ENCODE measurements around the gene LDLRAD4. TPM values are rescaled to one million over a fixed set of nuclear protein-coding genes. Genes with fewer than 3 reads are reported as not detected.

Gene LDLRAD4
- total and polyA plus RNA-seq, 9 of the 15 experiments (the other 6 are each of a cell fraction or from before 2014, with no cell fraction given) = 0.01 TPM; not detected in 8

DNA sequence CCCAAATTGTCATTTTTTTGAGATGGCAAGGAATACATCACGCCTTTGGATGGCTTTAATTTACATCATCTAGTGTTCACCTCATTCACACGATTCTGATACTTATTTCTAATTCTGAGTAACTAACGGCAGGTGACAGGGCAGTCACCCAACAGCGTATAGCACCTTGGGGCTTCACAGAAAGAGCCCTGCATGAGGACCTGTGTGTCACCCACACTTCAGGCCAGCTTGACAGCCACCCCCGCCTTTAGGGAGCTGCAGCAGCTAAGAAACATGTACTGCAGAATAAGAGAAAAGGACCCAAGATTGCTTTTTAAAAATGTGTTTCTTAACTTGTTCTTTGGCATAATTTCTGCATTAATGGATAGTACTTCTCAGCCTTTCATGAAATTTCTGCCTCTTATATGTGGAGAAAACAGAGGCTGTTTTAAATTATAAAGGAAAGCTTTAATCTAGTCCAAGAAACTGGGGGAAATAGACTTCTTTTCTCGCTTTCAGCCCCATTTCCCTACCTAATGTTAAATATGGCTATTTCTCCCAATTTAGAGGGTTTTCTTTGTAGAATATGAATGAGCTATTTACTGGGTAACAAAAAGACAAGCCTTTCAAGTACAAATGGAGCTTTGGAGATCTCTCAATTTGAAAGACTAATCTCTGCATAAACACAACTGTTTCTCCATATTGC is 245.1 kb downstream of the LDLRAD4 start:
- BruUV-seq (replicated peaks) = no TSS peak
- no peak overlapping the region for H3K4me2 ChIP-seq (ENCODE audit: insufficient read depth, low read length)
- H3K27ac ChIP-seq (ENCODE audit: extremely low read depth, low read depth, low read length) = no peak overlapping the region
- no peaks in the 10 kb centered on the region for H3K9me1 ChIP-seq (ENCODE audit: control insufficient read depth, insufficient read depth, low read length)
- CTCF ChIA-PET (ENCODE audit: low intra/inter-chr PET ratio) = no interaction called here
- H2AFZ ChIP-seq (ENCODE audit: low read depth, low read length) = no peak overlapping the region
- no peaks in the 10 kb centered on the region for H4K20me1 ChIP-seq (replicated peaks; ENCODE audit: control insufficient read depth, insufficient read depth, low read length)
- no peaks in the 10 kb centered on the region for H3K36me3 ChIP-seq (ENCODE audit: control insufficient read depth, insufficient read depth, low read length)
- FAIRE-seq = no peak
- intact Hi-C loops (cut with micrococcal nuclease) = loop anchor here (10.0 kb wide), 1 partner anchor 61 kb away; no protein-coding TSS in a partner anchor
- peaks cover 0 to 17% of the 10 kb centered on the region in 2 experiments; a peak in 1 of 5 replicates for H3K27me3 ChIP-seq (ENCODE audit: control insufficient read depth in 2 of 2, insufficient read depth in 2 of 2, low read length in 2 of 2)
- H3K4me3 ChIP-seq = no peak overlapping the region
- no peaks in the 10 kb centered on the region for H3K9me3 ChIP-seq (replicated peaks; ENCODE audit: control insufficient read depth, insufficient read depth, low read depth, low read length)
- no peaks in the 10 kb centered on the region for H3K79me2 ChIP-seq (ENCODE audit: control insufficient read depth, insufficient read depth, low read length)
- in situ Hi-C loops (cut with MboI) = loop anchor here (5.0 kb wide), 1 partner anchor 1234 kb away; no protein-coding TSS in a partner anchor
- no peak overlapping the region for H3K9ac ChIP-seq (ENCODE audit: insufficient read depth in 1 of 2, low read depth in 2 of 2, low read length in 2 of 2)
- TF ChIP-seq MECOM (CRISPR knock-in tag; IDR thresholded peaks at IDR 0.05) = no peak
- TF ChIP-seq E2F3 (CRISPR knock-in tag; IDR thresholded peaks at IDR 0.05) = no peak
- TF ChIP-seq MYNN (IDR thresholded peaks at IDR 0.05) = no peak
- TF ChIP-seq MYNN (CRISPR knock-in tag; IDR thresholded peaks at IDR 0.05) = no peak
- TF ChIP-seq GTF2A2 (tag; IDR thresholded peaks at IDR 0.05) = no peak
- TF ChIP-seq, protein P1, sequence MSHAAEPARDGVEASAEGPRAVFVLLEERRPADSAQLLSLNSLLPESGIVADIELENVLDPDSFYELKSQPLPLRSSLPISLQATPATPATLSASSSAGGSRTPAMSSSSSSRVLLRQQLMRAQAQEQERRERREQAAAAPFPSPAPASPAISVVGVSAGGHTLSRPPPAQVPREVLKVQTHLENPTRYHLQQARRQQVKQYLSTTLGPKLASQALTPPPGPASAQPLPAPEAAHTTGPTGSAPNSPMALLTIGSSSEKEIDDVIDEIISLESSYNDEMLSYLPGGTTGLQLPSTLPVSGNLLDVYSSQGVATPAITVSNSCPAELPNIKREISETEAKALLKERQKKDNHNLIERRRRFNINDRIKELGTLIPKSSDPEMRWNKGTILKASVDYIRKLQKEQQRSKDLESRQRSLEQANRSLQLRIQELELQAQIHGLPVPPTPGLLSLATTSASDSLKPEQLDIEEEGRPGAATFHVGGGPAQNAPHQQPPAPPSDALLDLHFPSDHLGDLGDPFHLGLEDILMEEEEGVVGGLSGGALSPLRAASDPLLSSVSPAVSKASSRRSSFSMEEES (CRISPR knock-in tag; IDR thresholded peaks at IDR 0.05) = no peak
- no peak for TF ChIP-seq ZNF707 (CRISPR knock-in tag; conservative IDR thresholded peaks at IDR 0.05)
- TF ChIP-seq, protein P2, sequence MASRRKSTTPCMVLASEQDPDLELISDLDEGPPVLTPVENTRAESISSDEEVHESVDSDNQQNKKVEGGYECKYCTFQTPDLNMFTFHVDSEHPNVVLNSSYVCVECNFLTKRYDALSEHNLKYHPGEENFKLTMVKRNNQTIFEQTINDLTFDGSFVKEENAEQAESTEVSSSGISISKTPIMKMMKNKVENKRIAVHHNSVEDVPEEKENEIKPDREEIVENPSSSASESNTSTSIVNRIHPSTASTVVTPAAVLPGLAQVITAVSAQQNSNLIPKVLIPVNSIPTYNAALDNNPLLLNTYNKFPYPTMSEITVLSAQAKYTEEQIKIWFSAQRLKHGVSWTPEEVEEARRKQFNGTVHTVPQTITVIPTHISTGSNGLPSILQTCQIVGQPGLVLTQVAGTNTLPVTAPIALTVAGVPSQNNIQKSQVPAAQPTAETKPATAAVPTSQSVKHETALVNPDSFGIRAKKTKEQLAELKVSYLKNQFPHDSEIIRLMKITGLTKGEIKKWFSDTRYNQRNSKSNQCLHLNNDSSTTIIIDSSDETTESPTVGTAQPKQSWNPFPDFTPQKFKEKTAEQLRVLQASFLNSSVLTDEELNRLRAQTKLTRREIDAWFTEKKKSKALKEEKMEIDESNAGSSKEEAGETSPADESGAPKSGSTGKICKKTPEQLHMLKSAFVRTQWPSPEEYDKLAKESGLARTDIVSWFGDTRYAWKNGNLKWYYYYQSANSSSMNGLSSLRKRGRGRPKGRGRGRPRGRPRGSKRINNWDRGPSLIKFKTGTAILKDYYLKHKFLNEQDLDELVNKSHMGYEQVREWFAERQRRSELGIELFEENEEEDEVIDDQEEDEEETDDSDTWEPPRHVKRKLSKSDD (conservative IDR thresholded peaks at IDR 0.05; ENCODE audit: low read length) = no peak
- no peaks in the 10 kb centered on the region for H3K4me1 ChIP-seq (replicated peaks in 1 of 2; ENCODE audit: control insufficient read depth in 2 of 2, insufficient read depth in 2 of 2, low read length in 2 of 2)
- POLR2A ChIA-PET = no interaction called here
- WGBS (ENCODE audit: insufficient coverage, low coverage, missing lambda C conversion rate) = 5% methylated on average over 6 of the region's 6 CpGs
- ATAC-seq = no peak
- DNase-seq (ENCODE audit: extremely low read depth in 1 of 4, low spot score in 3 of 4) = no peak

Data from K562 (cell line).